Activated CD4-positive, alpha-beta T cell treated with anti-CD3 and anti-CD28 coated beads for 36 hours (primary cell): ENCODE data around the gene MYH6. TPM values are rescaled to one million over a fixed set of nuclear protein-coding genes. Genes with fewer than 3 reads are reported as not detected.
"Not testable (repeated sequence)": the region's sequence is repeated elsewhere in the genome, so short reads cannot be mapped to it uniquely, and the experiment has no call there.

Source experiments
- ATAC-seq: fragments of 200-7000 bp; cut with Tn5 transposase; one replicate; pipeline ENCODE4 v1.10.0; 2021; ENCODE audit warnings: mild to moderate bottlenecking, moderate library complexity
- CTCF ChIA-PET: fragments of 350-600 bp; sonication (Branson Sonifier 250); formaldehyde crosslinking; loops from one replicate; lab custom pipeline; 2021; ENCODE audit warnings: antibody characterized with exemption; lab: Charles Lee
- POLR2A ChIA-PET: fragments of 350-600 bp; sonication (Branson Sonifier 250); formaldehyde crosslinking; loops from one replicate; lab custom pipeline; 2021; ENCODE audit warnings: antibody characterized with exemption, inconsistent platforms; lab: Charles Lee
- DNase-seq: peaks from one replicate; pipeline ENCODE4 v3.0.0-alpha.2; 2020
- H3K27ac Mint-ChIP-seq: one replicate; pipeline ENCODE4 v1.8.0; 2021; ENCODE audit warnings: mixed read lengths
- H3K27me3 Mint-ChIP-seq: one replicate; pipeline ENCODE4 v1.8.0; 2021; ENCODE audit warnings: mixed read lengths
- H3K36me3 Mint-ChIP-seq: one replicate; pipeline ENCODE4 v1.8.0; 2021; ENCODE audit warnings: low read depth, mixed read lengths
- H3K4me1 Mint-ChIP-seq: one replicate; pipeline ENCODE4 v1.8.0; 2021; ENCODE audit warnings: mixed read lengths
- H3K4me3 Mint-ChIP-seq: one replicate; pipeline ENCODE4 v1.8.0; 2021; ENCODE audit warnings: mild to moderate bottlenecking, moderate library complexity, mixed read lengths
- H3K9me3 Mint-ChIP-seq: one replicate; pipeline ENCODE4 v1.8.0; 2021; ENCODE audit warnings: low read depth, mixed read lengths
- intact Hi-C, 2 experiments: fragments of 100-400 bp; cut with DNase I in 1 of 2; cut with micrococcal nuclease in 1 of 2; formaldehyde crosslinking; loops; one replicate each; pipeline versions ENCODE4 v1.14.2 to v1.15.1; 2022 to 2024; cut with DNase I, micrococcal nuclease
- total RNA-seq, 2 experiments: library from RNA; stranded (reverse); gene quantifications; one replicate each; pipeline ENCODE4 v1.2.3, GENCODE V29; 2021

The MYH6 gene
- total RNA-seq, 2 experiments from 2014 or later: 0.14 to 0.16 TPM

DNA sequence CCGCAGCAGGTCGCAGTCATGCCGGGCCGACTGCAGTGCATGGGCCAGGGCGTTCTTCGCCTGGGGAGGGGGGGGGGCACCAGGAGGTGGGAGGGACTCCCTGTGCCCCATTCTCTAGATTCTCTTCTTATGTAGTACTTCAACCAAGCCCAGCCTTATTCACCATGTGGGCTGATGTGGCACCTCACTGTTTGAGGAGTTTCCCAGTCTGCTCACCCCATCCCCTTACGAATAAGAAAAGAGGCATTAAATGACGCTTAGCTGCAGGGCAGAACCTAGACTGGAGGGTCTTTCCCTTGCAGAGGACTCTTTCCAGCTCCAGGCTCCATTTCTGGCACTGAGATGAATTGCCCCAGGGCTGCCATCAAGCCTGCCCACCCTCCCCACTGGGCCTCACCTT lies 19.1 kb downstream of the MYH6 start:
- H3K9me3 Mint-ChIP-seq: no peaks in the 10 kb centered on the region
- ATAC-seq (no peak), DNase-seq (no peak)
- POLR2A ChIA-PET: no interaction called here
- no peak overlapping the region for H3K27ac Mint-ChIP-seq
- no peaks in the 10 kb centered on the region for H3K27me3 Mint-ChIP-seq
- H3K36me3 Mint-ChIP-seq: no peaks in the 10 kb centered on the region
- intact Hi-C loops: no loop called here
- no peaks in the 10 kb centered on the region for H3K4me1 Mint-ChIP-seq
- CTCF ChIA-PET: no interaction called here
- H3K4me3 Mint-ChIP-seq: no peak overlapping the region

DNA sequence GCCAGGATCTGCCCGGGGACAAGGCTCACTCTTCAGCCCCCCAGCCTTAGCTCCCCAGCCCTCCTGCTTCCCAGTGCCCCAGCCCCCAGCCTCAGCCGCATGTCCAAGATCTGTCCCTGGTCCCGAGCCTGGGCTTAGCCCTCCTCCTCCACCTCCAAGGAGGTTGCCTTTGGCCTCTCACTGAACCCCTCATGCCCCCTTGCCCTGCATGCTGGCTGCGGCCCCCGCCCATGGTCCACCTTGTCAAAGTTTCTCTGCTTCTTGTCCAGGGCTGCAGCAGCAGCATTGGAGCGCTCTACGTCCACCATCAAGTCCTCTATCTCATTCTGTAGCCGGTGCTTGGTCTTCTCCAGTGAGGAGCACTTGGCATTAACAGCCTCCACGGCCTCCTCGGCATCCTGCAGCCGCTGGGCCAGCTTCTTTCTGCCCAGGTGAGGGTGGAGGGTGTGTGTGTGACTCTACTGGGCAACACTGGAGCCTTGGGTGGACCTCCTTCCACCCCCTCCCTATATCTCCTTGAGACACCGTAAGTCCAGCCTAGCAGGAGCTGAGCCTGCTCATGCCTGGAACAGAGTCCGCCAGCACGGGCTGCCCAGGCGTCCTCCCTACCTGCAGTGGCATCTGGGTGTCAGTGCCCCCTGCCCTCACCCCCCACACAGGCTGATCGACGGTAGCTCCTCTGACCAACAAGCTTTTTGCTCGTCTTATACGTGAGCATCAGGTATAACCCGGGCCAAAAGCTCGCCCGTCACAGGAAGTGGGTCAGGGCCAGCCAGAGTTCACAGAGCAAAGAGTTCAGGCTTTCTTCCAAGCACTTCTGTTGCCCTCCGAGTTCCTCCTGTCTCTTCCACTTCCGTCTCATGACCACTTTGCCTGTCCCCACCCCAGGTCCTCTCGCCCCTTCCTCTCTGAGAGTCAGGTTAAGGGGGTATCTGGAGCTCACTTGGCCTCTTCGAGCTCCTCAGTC lies 19.9 kb downstream of the MYH6 start:
- Mint-ChIP-seq H3K4me3 (no peak overlapping the region), H3K36me3 (no peaks in the 10 kb centered on the region), H3K27me3 (no peaks in the 10 kb centered on the region), H3K4me1 (no peaks in the 10 kb centered on the region), H3K27ac (no peak overlapping the region), H3K9me3 (no peaks in the 10 kb centered on the region)
- ATAC-seq: no peak
- ChIA-PET CTCF (interaction anchor here (1.0 kb wide), 1 partner anchor 267 kb away, joined by 3 read pairs; no protein-coding TSS in a partner anchor), POLR2A (no interaction called here)
- no peak for DNase-seq
- intact Hi-C loops: no loop called here

DNA sequence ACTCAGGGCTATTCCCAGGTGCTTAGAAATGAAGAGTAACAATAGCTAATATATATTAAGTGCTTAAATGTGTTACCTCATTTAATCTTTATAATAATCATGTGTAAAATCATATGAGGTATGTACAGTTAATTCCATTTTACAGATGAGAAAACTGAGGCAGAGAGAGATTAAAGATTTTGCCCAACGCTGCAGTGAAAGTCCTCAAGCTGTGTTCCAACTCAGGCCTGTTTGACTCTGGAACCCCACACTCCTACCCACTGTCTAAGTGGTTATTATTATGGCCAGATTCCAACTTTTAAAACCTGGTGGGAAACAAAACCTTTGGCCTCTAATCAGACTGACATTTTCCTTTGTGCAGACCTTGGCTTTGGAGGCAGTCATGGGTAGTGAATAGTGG lies 21.1 kb downstream of the MYH6 start:
- Mint-ChIP-seq H3K4me3 (no peak overlapping the region), H3K27ac (no peak overlapping the region)
- POLR2A ChIA-PET: no interaction called here

DNA sequence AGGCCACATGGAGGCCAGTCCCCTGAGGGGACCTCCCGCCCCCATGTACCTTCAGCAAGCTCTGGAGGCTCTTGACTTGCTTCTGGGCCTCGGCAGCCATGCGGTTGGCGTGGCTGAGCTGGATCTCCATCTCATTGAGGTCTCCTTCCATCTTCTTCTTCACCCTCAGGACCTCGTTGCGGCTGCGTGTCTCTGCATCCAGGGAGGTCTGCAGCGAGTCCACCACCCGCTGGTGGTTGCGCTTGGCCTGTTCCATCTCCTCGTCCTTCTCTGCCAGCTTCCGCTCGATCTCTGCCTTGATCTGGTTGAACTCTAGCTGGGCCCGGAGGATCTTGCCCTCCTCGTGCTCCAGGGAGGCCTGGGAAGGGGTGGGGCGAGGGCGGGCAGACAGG lies 21.8 kb downstream of the MYH6 start:
- H3K36me3 Mint-ChIP-seq, H3K4me3 Mint-ChIP-seq, intact Hi-C loops, H3K27ac Mint-ChIP-seq, DNase-seq, H3K27me3 Mint-ChIP-seq, ATAC-seq, H3K4me1 Mint-ChIP-seq, H3K9me3 Mint-ChIP-seq, POLR2A ChIA-PET: not testable (repeated sequence)
- CTCF ChIA-PET: interaction anchor here (1.2 kb wide), 1 partner anchor 34 kb away, joined by 3 read pairs; the partner anchor contains the start of gene SLC22A17

More for the DNA sequence above, 21.1 kb downstream of the MYH6 start:
- Mint-ChIP-seq H3K4me1 (no peaks in the 10 kb centered on the region), H3K9me3 (no peaks in the 10 kb centered on the region), H3K27me3 (peaks cover 2% of the 10 kb centered on the region), H3K36me3 (no peaks in the 10 kb centered on the region)
- ATAC-seq (no peak), DNase-seq (no peak)
- intact Hi-C loops: no loop called here
- CTCF ChIA-PET: interaction anchor here (0.5 to 1.0 kb wide), 2 partner anchors 174 to 266 kb away, joined by 3 read pairs; no protein-coding TSS in a partner anchor

DNA sequence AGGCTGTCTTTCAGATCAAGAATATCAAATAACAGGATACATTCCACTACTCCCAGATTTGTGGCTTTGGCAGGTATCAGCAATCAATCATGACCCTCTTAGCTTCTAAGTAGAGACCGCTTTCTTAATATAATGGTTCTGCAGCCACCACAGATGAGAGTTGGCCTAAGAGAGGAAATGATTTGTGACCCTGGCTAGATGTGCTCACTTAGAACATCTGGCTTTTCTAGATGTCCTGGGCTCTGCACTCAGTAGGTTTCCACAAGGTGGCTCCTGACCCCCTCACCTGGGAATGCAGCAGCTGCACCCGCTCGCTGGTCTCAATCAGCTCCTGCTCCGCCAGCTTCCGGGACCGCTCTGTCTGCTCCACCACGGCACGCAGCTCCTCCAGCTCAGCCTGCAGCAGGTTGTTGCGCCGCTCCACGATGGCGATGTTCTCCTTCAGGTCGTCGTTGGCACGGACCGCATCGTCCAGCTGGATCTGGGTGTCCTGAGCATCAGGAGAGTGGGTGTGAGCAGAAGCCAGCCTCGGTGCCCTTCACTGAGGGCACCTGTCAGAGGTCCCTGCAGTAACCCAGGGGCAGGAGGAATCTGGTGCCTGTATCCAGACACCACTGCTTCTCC lies 22.3 kb downstream of the MYH6 start:
- no peak overlapping the region for H3K4me3 Mint-ChIP-seq
- H3K27ac Mint-ChIP-seq: no peak overlapping the region
- intact Hi-C loops: no loop called here
- POLR2A ChIA-PET: no interaction called here
- peaks cover 2% of the 10 kb centered on the region for H3K27me3 Mint-ChIP-seq
- H3K36me3 Mint-ChIP-seq: no peaks in the 10 kb centered on the region
- ATAC-seq (no peak), DNase-seq (no peak)
- H3K9me3 Mint-ChIP-seq: no peaks in the 10 kb centered on the region
- no peaks in the 10 kb centered on the region for H3K4me1 Mint-ChIP-seq
- CTCF ChIA-PET: interaction anchor here (1.2 kb wide), 1 partner anchor 33 kb away, joined by 3 read pairs; the partner anchor contains the start of gene SLC22A17

DNA sequence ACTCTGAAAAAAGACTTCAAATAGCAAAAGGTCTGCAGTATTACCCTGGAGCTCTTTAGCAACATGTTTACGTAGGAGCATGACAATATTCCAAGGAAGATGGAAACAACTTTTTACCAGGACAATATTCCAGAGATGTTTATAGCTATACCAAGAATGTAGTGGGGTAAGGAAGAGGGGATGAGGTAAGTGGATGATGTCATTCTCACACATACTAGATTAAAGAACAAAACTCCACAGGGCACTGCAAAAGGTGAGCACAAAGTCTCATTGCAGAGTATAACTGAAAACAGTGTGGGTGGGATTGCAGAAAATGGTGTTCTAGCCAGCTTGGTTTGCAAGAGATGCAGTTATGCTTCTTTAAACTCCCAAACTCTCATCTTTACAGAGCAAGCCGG lies 22.8 kb downstream of the MYH6 start:
- Mint-ChIP-seq H3K36me3 (no peaks in the 10 kb centered on the region), H3K27ac (no peak overlapping the region), H3K4me3 (no peak overlapping the region), H3K27me3 (peaks cover 2% of the 10 kb centered on the region), H3K9me3 (no peaks in the 10 kb centered on the region), H3K4me1 (no peaks in the 10 kb centered on the region)
- ChIA-PET CTCF (interaction anchor here (1.2 kb wide), 1 partner anchor 33 kb away, joined by 3 read pairs; the partner anchor contains the start of gene SLC22A17), POLR2A (interaction anchor here (0.5 kb wide), 1 partner anchor 151 kb away, joined by 5 read pairs; no protein-coding TSS in a partner anchor)
- DNase-seq: no peak
- intact Hi-C loops: no loop called here
- no peak for ATAC-seq

DNA sequence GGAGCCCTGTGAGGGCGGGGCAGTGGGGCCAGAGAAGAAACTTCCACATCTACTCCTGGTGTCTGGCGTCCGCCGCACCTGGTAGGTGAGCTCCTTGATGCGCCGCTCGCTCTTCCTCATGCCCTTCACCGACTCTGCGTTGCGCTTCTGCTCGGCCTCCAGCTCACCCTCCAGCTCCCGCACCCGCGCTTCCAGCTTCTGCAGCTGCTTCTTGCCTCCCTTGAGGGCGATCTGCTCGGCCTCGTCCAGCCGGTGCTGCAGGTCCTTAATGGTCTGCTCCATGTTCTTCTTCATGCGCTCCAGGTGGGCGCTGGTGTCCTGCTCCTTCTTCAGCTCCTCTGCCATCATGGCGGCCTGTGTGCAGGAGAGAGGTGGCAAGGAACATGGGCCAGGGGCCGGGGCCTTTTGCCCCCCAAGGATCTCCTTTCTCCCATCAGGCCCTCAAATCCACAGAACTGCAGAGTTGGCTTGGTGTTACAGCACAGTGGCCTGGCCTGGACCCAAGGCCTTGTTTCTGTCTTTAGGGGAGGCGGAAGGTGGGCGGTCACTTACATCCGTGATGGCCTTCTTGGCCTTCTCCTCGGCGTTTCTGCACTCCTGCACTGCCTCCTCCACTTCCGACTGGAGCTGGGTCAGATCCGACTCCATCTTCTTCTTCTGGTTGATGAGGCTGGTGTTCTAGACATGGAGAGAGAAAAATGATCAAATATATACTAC lies 23.6 kb downstream of the MYH6 start:
- Mint-ChIP-seq H3K36me3 (no peaks in the 10 kb centered on the region), H3K9me3 (no peaks in the 10 kb centered on the region), H3K4me3 (no peak overlapping the region), H3K27ac (no peak overlapping the region), H3K27me3 (peaks cover 2% of the 10 kb centered on the region), H3K4me1 (no peaks in the 10 kb centered on the region)
- no peak for DNase-seq
- no peak for ATAC-seq
- intact Hi-C loops: no loop called here
- CTCF ChIA-PET: interaction anchor here (0.6 kb wide), 1 partner anchor 64 kb away, joined by 3 read pairs; no protein-coding TSS in a partner anchor
- POLR2A ChIA-PET: interaction anchor here (0.5 kb wide), 1 partner anchor 151 kb away, joined by 5 read pairs; no protein-coding TSS in a partner anchor

DNA sequence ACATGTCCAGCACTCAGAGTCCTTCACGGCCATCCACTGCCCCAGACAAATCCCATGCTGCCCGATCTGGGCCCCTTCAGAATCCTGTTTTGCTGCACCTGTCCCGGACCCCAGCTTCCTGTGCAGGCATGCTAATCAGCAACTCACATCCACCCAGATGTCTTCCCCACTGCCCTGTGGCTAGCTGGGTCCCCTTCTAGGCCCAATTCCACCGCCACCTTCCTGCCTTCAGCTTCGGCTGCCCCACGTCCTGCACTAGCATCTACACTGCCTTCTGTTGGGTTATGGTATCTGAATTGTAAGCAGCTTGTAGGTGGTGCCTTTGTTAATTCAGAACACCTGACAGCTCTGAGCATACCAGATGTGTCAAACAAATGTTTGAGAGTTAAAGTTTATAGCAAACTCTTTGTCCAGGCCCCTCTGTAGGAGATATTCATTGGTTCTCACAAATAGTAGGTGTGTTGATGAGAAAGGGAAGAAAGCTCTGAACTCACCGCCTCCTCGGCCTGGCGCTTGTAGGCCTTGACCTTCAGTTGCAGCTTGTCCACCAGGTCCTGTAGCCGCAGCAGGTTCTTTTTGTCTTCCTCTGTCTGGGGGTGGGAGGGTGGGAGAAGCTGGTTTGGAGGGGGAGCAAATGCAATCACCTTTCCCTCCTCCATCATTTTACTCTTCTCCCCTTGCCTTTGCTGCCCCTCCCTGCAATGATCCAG lies 25.2 kb downstream of the MYH6 start:
- no peak for ATAC-seq
- CTCF ChIA-PET: interaction anchor here (0.7 to 1.3 kb wide), 5 partner anchors 11 to 57 kb away, joined by 3 to 5 read pairs (median 3); no protein-coding TSS in a partner anchor
- no peak overlapping the region for H3K4me3 Mint-ChIP-seq

DNA sequence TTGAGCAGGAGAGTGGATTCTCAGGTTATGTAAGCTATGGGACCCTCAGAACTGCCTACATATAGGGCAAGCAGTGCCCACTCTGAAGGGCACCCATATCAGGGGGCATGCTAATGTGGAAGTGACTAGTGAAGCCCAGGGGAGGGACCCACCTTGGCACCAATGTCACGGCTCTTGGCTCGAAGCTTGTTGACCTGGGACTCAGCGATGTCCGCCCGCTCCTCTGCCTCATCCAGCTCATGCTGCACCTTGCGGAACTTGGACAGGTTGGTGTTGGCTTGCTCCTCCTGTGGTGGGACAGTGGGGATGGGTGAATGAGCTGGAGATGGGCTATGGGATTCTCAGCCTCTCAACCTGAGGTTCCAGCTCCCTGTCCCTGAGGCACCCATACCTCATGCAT lies 25.8 kb downstream of the MYH6 start:
- intact Hi-C loops: no loop called here
- Mint-ChIP-seq H3K36me3 (no peaks in the 10 kb centered on the region), H3K27ac (no peak overlapping the region), H3K9me3 (no peaks in the 10 kb centered on the region), H3K4me1 (no peaks in the 10 kb centered on the region), H3K27me3 (peaks cover 2% of the 10 kb centered on the region), H3K4me3 (no peak overlapping the region)
- no peak for ATAC-seq
- CTCF ChIA-PET: interaction anchor here (0.9 to 1.3 kb wide), 4 partner anchors 11 to 56 kb away, joined by 3 to 5 read pairs (median 4); no protein-coding TSS in a partner anchor
- POLR2A ChIA-PET: no interaction called here
- no peak for DNase-seq

More for the DNA sequence above, 25.2 kb downstream of the MYH6 start:
- Mint-ChIP-seq H3K27me3 (peaks cover 2% of the 10 kb centered on the region), H3K27ac (no peak overlapping the region), H3K36me3 (no peaks in the 10 kb centered on the region), H3K4me1 (no peaks in the 10 kb centered on the region), H3K9me3 (no peaks in the 10 kb centered on the region)
- no peak for DNase-seq
- intact Hi-C loops: no loop called here
- POLR2A ChIA-PET: no interaction called here

DNA sequence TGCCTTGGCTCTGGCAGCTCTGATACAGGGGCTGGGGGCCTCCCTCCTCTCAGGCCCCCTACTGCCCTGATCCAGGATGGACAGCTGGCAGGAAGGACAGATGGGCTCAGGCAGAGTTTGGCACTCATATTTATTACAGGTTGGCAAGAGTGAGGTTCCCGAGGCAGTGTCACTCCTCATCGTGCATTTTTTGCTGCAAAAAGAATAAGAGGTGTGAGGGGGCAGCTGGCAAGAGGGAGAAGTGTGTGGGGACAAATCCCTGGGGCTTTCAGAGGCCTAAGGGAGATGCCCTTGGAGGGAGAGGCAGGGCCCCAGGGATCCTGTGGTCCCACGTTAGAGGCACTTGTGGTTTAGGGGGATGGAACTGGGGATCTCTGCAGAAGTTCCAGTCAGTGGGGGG lies 26.2 kb downstream of the MYH6 start:
- no peaks in the 10 kb centered on the region for H3K36me3 Mint-ChIP-seq
- no peak overlapping the region for H3K4me3 Mint-ChIP-seq
- H3K9me3 Mint-ChIP-seq: no peaks in the 10 kb centered on the region
- H3K27me3 Mint-ChIP-seq: peaks cover 2% of the 10 kb centered on the region
- POLR2A ChIA-PET: no interaction called here
- intact Hi-C loops: loop anchor here in 1 of 2 experiments (2.0 kb wide), 1 partner anchor 261 kb away; no protein-coding TSS in a partner anchor
- CTCF ChIA-PET: interaction anchor here (1.1 to 1.2 kb wide), 2 partner anchors 12 to 36 kb away, joined by 3 read pairs; no protein-coding TSS in a partner anchor
- no peak overlapping the region for H3K27ac Mint-ChIP-seq
- DNase-seq: no peak
- H3K4me1 Mint-ChIP-seq: no peaks in the 10 kb centered on the region
- no peak for ATAC-seq
